Stimulated activated CD4-positive, alpha-beta T cell treated with anti-CD3 and anti-CD28 coated beads, Interleukin-12 subunit alpha, Interleukin-12 subunit beta, amount 100 ng/mL, for 4 hours (primary cell): ENCODE measurements around the gene DIP2A.
"Not testable (repeated sequence)": the region's sequence is repeated elsewhere in the genome, so short reads cannot be mapped to it uniquely, and the experiment has no call there.

ENCODE experiments used
- DNase-seq: peaks from one replicate; pipeline ENCODE4 v3.0.0-alpha.2; 2020

Gene DIP2A

GRCh38 chr21:46454142-46454541, 4.5 kb upstream of the DIP2A start:
- no peak for DNase-seq

GRCh38 chr21:46454634-46455390, 3.9 kb upstream of the DIP2A start:
- DNase-seq, result no peak

DNA sequence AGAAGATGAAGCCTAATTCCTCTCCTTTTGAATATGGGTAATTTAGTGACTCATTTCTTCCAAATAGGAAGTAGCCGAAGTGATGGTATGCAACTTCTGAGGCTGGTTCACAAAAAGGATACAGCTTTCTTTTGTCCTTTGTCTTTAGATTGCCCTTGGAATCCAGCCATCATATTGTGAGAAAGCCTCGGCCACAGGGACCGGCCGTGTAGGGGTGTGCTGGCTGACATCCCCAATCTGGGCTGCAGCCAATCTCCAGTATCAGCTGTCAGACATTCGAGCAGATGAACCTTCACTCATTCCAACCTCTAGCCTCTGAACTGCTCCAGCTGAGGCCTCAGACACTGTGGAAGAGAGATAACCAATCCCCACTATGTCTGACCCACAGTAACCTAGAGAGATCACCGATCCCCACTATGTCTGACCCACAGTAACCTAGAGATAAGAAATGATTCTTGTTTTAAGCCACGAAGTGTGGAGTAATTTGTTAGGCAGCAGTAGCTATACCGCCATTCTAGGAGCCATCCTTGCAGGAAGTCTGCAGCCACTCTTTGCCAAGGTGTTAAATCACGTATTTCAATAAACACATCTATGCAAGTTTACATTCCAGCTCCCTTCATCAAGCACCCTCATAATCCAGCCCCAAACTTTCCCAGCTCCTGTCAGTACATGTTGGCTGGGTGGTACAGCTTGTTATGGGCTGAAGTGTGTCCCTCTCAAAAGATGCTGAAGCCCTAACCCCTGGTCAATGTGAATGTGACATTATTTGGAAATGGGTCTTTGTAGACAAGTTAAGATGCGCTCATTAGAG, 2.9 kb upstream of the DIP2A start:
- no peak for DNase-seq

- no peak for DNase-seq
These were observed 1.9 kb upstream of the DIP2A start for GRCh38 chr21:46456750-46457149.

- peak; percentile 32 for DNase-seq
These were observed 833 bp upstream of the DIP2A start for GRCh38 chr21:46457801-46458314.

DNA sequence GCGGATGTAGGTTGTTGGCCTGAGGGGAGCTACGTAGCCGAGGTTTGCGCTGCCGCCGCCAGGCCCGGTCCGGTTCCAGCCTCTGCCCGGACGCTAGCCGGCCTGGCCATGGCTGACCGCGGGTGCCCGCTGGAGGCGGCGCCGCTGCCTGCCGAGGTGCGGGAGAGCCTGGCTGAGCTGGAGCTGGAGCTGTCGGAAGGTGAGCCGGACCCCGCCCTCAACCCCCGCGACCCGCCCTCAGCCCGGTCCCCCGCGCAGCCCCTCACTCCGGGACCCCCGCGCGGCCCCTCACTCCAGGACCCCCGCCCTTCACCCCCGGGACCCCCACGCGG, 299 bp downstream of the DIP2A start:
- no peak for DNase-seq

GRCh38 chr21:46459356-46460112, 843 bp downstream of the DIP2A start:
- peak; percentile 7 for DNase-seq

- DNase-seq, result no peak
These were observed 3.2 kb downstream of the DIP2A start for GRCh38 chr21:46461909-46462308.

DNA sequence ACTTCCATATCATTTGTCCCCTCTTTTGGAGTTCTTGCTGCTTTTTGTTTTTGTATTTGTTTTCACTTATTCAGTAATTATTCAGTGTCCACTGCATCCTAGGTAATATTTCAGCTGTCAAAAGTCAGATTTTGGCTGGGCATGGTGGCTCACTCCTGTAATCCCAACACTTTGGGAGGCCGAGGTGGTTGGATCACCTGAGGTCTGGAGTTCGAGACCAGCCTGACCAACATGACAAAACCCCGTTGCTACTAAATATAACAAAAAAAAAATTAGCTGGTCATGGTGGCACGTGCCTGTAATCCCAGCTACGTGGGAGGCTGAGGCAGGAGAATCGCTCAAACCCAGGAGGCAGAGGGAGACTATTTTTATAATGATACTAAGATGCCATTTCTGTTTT, 6.5 kb downstream of the DIP2A start:
- DNase-seq, result not testable (repeated sequence)

DNA sequence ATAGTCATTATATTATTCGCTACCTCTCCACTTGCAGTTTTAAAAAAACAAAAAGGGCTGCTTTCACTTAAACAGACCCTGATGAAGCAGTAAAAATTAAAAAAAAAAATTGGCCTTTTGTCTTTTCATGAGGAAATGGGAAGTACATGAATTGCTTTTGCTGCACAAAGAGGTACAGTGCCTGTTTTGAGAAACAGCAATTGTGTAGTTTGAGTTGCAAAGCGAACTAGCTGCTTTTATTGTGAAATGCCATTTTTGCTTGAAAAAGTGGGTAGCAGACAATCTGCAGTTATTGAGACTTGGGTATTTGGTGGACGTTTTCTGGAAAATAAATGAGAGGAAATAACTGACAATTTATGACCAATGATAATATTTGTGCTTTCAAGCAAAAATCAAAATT, 7.0 kb downstream of the DIP2A start:
- DNase-seq, result no peak

- no peak for DNase-seq
These were observed 9.6 kb downstream of the DIP2A start for GRCh38 chr21:46468108-46468774.

DNA sequence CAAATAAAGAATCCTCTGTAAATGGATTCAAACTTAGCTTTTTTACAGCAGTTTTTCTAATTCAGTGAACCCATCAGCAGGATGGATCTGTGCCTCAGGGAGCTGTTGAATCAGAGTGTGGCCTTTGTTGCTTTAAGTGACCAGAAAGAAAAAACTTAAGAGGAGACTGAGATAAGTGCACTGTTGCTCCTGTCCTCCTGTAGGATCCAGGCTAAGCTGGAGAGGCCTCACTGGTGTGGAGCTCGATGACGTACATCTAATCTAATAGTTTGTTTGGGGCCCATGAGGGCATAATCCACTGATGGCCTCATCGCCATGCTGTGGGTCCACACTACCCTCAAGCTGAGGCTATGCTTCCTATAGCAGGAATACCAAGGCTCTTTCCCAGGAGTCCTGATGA, 10.6 kb downstream of the DIP2A start:
- no peak for DNase-seq

DNA sequence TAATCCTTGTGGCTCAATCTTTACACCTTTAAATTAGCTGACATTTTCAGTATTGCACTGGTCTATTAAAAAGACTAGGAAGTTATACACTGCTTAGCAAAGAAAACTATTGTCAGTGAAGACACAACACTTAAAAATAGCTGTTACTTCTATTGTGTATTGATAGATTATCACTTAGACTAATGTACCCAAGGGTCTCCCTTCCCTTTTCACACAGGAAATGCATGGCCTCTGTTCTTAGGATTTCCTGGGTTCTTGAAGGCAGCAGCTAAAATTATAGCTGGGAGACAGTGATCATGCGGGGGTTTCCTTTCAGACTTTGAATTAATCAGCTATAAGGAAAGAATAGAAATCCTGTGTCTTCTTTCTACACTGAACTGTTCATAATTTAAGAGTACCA, 12.8 kb downstream of the DIP2A start:
- no peak for DNase-seq

DNA sequence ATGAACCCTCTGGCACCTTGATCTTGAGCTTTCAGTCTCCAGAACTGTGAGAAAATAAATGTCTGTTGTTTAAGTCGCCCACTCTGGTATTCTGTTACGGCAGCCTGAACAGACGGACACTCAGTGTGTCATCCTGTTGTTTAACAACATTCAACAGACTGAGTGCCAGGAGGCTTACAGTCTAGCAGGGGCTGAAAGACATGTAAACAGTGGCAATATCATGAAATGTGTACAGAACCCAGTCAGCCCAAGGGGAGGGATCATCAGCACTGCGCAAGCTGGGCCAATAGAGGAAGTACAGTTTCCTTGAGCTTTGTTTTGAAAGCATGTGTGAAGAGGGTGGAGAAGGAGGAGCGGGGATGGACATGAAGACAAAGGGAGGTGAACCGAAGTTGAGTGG, 13.6 kb downstream of the DIP2A start:
- DNase-seq, result no peak

- no peak for DNase-seq
These were observed 15.7 kb downstream of the DIP2A start for GRCh38 chr21:46474382-46474781.

DNA sequence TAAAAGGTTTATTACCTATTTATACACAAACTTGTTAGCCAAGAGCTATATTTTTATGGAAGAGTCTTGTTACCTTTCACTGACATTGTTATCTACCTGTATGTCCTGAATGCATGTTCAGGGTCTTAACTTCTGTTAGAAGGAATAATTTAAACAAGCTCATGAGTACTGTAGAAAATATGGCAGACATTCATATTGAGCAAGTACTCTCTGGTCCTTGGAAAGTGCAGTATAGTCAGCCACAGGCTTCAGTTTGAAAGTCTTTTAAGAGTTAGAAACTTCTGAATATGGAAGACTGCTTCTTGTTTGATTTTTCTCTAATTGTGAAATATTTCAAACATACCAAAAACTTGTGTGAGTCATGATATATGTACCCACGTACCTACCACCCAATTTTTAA, 16.6 kb downstream of the DIP2A start:
- no peak for DNase-seq

DNA sequence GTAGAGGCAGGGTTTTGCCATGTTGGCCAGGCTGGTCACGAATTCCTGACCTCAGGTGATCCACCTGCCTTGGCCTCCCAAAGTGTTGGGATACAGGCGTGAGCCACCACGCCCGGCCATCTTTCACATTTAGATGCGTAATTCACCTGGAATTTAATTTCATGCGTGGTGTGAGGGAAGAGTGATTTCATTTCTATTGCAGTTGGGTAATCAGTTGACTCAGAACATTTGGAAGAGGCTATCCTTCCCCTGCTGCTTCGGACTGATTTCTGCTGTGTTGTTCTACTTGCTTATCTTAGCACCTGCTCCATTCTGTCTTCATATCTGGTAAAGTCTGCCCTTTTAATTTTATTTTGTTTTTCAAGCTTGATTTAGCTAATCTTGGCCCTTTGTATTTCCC, 19.1 kb downstream of the DIP2A start:
- DNase-seq, result no peak

GRCh38 chr21:46478910-46479309, 20.2 kb downstream of the DIP2A start:
- no peak for DNase-seq

GRCh38 chr21:46480466-46480865, 21.8 kb downstream of the DIP2A start:
- DNase-seq, result no peak

DNA sequence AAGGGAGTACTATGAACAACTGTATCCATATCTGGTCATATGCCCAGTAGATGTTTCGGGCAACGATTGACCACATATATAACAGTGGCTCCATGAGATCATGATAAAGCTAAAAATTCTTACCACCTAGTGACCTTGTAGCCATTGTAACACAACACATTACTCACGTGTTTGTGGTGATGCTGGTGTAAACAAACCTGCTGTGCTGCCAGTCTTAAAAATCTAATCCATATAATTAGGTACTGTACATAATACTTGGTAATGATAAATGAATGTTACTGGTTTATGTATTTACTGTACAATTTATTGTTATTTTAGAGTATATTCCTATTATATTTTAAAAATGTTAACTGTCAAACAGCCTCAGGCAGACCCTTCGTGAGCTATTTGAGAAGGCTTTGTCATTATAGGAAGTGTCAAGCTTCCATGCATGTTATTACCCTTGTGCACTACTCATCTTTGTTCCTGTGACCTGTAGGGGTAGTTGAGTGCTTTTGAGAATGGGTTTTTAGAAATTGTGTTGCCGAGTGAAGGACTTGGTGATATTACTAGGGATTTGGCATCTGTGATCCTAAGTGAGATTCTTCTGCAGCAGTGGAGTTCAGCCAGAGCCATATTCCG, 23.6 kb downstream of the DIP2A start:
- no peak for DNase-seq

DNA sequence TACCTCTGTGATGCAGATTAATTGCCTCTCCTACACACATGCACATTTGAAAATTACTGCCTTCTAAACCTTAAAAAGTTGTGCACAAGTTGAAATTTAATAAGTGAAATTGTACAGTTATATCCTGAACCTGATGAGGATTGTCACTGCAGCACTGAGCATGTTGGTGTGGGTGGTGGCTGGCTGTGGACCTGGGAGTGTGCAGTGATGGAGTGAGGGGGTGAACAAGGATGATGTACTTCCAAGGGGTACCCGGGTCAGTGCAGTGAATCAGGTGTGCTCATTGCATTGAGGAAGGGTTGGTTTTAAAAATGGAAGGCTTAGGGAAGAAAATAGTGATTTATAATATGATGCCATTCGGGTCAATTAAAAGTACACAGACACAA, 24.1 kb downstream of the DIP2A start:
- DNase-seq, result no peak
